H1 (cell line): ENCODE measurements around the gene EXTL1. TPM values are rescaled to one million over a fixed set of nuclear protein-coding genes. Genes with fewer than 3 reads are reported as not detected.

Source experiments
- BACH1 ChIP-seq: IDR thresholded peaks from 2 replicates; pipeline ENCODE4 v1.6.1; 2012; ENCODE audit warnings: low read length, improper control_type of control experiment
- BRCA1 ChIP-seq: IDR thresholded peaks from 2 replicates; pipeline ENCODE4 v1.6.1; 2012; ENCODE audit warnings: low read depth, low read length, improper control_type of control experiment
- CTBP2 ChIP-seq: IDR thresholded peaks from 2 replicates; pipeline ENCODE4 v1.7.0; 2011; ENCODE audit warnings: borderline replicate concordance, mild to moderate bottlenecking, moderate library complexity, mixed read lengths, low read length; ENCODE audit not compliant: insufficient read depth, insufficient read length
- EP300 ChIP-seq, 2 experiments: IDR thresholded peaks; 1 replicate in 1 of 2; 2 replicates in 1 of 2; pipeline ENCODE4 v1.6.1; 2011 to 2012; ENCODE audit warnings: low read depth in 2 of 2, low read length in 2 of 2, mild to moderate bottlenecking in 2 of 2, borderline replicate concordance in 1 of 2, inconsistent platforms in 1 of 2, moderate library complexity in 1 of 2
- EZH2 ChIP-seq: fragments of 200-600 bp; sonication (generic); IDR thresholded peaks from 2 replicates; pipeline ENCODE4 v1.7.1; 2012; ENCODE audit warnings: low read depth, mild to moderate bottlenecking, moderate library complexity, low read length, inconsistent platforms; ENCODE audit not compliant: severe bottlenecking
- GABPA ChIP-seq: IDR thresholded peaks from 2 replicates; pipeline ENCODE4 v1.6.1; 2011; ENCODE audit warnings: mild to moderate bottlenecking, low read length, moderate library complexity, borderline replicate concordance; ENCODE audit not compliant: insufficient read depth
- GTF2F1 ChIP-seq: IDR thresholded peaks from 2 replicates; pipeline ENCODE4 v1.6.1; 2012; ENCODE audit warnings: low read depth, low read length, improper control_type of control experiment, borderline replicate concordance
- HDAC2 ChIP-seq, 2 experiments: fragments of 300-600 bp in 1 of 2; sonication (generic) in 1 of 2; IDR thresholded peaks; 2 replicates each; pipeline ENCODE4 v1.6.1; 2011 to 2012; ENCODE audit warnings: low read depth in 2 of 2, low read length in 2 of 2, mild to moderate bottlenecking in 2 of 2, moderate library complexity in 2 of 2, borderline replicate concordance in 1 of 2, inconsistent platforms in 1 of 2
- MAFK ChIP-seq: IDR thresholded peaks from 2 replicates; pipeline ENCODE4 v1.6.1; 2012; ENCODE audit warnings: low read depth, mild to moderate bottlenecking, improper control_type of control experiment, low read length
- POLR2A ChIP-seq, 2 experiments: IDR thresholded peaks; 1 replicate in 1 of 2; 2 replicates in 1 of 2; pipeline ENCODE4 v1.6.1; 2011; ENCODE audit warnings: low read depth in 2 of 2, low read length in 2 of 2, mild to moderate bottlenecking in 2 of 2; ENCODE audit errors: control extremely low read depth in 1 of 2
- POLR2AphosphoS5 ChIP-seq: IDR thresholded peaks from 2 replicates; pipeline ENCODE4 v1.6.1; 2011; ENCODE audit warnings: low read depth, low read length
- POU5F1 ChIP-seq: IDR thresholded peaks from 2 replicates; pipeline ENCODE4 v1.6.1; 2011; ENCODE audit warnings: low read depth, mild to moderate bottlenecking, low read length, moderate library complexity
- RXRA ChIP-seq: IDR thresholded peaks from 2 replicates; pipeline ENCODE4 v1.6.1; 2011; ENCODE audit warnings: low read depth, mild to moderate bottlenecking, low read length, moderate library complexity; ENCODE audit not compliant: insufficient read depth
- SAP30 ChIP-seq: fragments of 300-600 bp; sonication (generic); IDR thresholded peaks from 2 replicates; pipeline ENCODE4 v1.7.1; 2012; ENCODE audit warnings: low read length, moderate library complexity, mild to moderate bottlenecking, inconsistent platforms; ENCODE audit not compliant: insufficient read depth, insufficient replicate concordance
- SIN3A ChIP-seq, 2 experiments: IDR thresholded peaks in 1 of 2; conservative IDR thresholded peaks in 1 of 2; 2 replicates each; pipeline ENCODE4 v1.6.1; 2011 to 2012; ENCODE audit warnings: low read length in 2 of 2, improper control_type of control experiment in 1 of 2, low read depth in 1 of 2, mild to moderate bottlenecking in 1 of 2
- SIRT6 ChIP-seq: IDR thresholded peaks from one replicate; pipeline ENCODE4 v1.7.1; 2012; ENCODE audit warnings: low read length, inconsistent platforms
- SP4 ChIP-seq: IDR thresholded peaks from 2 replicates; pipeline ENCODE4 v1.6.1; 2012; ENCODE audit warnings: low read length, inconsistent platforms
- SUZ12 ChIP-seq: fragments of 200-600 bp; sonication (generic); IDR thresholded peaks from 2 replicates; pipeline ENCODE4 v1.6.1; 2012; ENCODE audit warnings: mild to moderate bottlenecking, inconsistent platforms, low read length, moderate library complexity, mixed read lengths
- ZNF274 ChIP-seq: IDR thresholded peaks from 2 replicates; pipeline ENCODE4 v1.7.0; 2012; ENCODE audit warnings: low read length, borderline replicate concordance; ENCODE audit errors: extremely low read depth
- polyA plus RNA-seq, 7 experiments: library from polyadenylated mRNA; depleted of rRNA in 3 of 7; stranded (reverse) in 5 of 7; unstranded in 2 of 7; fragments of >200 nt in 5 of 7; fragments of 200-250 nt in 2 of 7; gene quantifications; 1 replicate in 5 of 7; 2 replicates in 1 of 7; 4 replicates in 1 of 7; pipeline versions ENCODE4 v1.2.1 to v1.2.3, GENCODE V29; 2011 to 2013; ENCODE audit warnings: missing spikeins in 2 of 7, mixed read lengths in 2 of 7
- total RNA-seq: library from RNA; stranded (reverse); fragmentation: NEBNext Ultra II Directional; extraction: Animal tissue kit (Norgen Biotek cat#: 25700); gene quantifications from 2 replicates; pipeline ENCODE4 v1.2.1, GENCODE V29; 2021
- TF ChIP-seq, protein P1 (sequence below): IDR thresholded peaks from 2 replicates; pipeline ENCODE4 v1.6.1; 2012; ENCODE audit warnings: inconsistent platforms
- TF ChIP-seq, protein P2 (sequence below): IDR thresholded peaks from 2 replicates; pipeline ENCODE4 v1.6.1; 2011; ENCODE audit warnings: low read depth, mild to moderate bottlenecking, low read length; ENCODE audit not compliant: insufficient read depth

EXTL1 gene
- total and polyA plus RNA-seq, 2 of the 8 experiments (the other 6 are each of a cell fraction or from before 2014, with no cell fraction given) = 0.89 to 1.2 TPM

DNA sequence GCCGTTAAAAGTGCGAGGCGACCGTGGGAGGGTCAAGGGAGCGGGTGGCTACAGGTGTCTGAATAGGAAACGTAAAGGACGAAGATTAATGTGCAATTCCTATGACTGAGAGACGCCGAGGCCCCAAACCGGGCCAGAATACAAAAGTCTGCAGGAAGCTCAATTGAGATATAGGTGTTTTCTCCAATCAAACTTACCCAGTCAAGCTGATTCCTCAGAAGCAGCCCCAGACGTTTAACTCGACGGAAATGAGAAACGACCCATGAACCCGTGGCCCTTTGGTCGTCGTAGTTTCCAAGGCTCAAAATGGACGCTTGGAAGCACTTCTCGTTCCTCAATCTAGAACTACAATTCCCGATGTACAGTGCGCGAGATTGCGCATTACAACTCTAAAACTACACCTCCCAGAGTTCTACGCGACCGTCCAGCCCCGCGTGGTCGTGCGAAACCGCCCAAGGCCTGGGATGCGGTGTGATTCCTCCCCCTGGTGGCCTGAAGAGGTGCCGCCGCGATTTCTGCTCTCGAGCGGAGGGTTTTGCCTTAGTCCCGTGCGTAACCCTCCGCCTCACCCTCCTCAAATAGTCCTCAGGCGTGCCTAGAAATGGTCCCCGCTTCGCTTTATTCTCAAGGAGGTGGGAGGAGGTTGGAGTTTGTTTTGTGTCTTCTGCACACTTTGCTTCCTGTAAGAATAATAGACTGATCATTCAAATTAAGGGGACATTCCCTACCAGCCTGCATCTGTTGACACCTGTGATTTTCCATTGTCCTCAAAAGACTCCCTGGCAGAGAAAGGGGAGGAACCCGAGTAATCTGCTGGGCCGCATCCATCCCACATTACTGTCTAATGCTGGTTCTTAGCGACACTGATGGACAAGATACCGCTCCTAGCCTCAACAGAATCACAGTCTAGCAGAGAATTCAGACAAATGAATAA lies 23.5 kb upstream of the EXTL1 start, which contains the start of gene PAFAH2 (continued):
- TF ChIP-seq, protein P1, sequence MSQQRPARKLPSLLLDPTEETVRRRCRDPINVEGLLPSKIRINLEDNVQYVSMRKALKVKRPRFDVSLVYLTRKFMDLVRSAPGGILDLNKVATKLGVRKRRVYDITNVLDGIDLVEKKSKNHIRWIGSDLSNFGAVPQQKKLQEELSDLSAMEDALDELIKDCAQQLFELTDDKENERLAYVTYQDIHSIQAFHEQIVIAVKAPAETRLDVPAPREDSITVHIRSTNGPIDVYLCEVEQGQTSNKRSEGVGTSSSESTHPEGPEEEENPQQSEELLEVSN = peak; percentile 48
- TF ChIP-seq POU5F1 = 0 out of 2 replicates have a peak, but pooled peaks have one; percentile 16
- TF ChIP-seq BACH1 = peak; percentile 74
- no peak for TF ChIP-seq SUZ12
- TF ChIP-seq GTF2F1 = no peak
- peak; percentile 61; the same call in 1 of the 2 replicates for TF ChIP-seq SP4
- TF ChIP-seq, protein P2, sequence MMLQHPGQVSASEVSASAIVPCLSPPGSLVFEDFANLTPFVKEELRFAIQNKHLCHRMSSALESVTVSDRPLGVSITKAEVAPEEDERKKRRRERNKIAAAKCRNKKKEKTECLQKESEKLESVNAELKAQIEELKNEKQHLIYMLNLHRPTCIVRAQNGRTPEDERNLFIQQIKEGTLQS = peak; percentile 89
- TF ChIP-seq CTBP2 = peak; percentile 53
- TF ChIP-seq MAFK = no peak
- TF ChIP-seq SAP30 = no peak
- TF ChIP-seq POLR2AphosphoS5 = no peak; the same call in 1 of the 2 replicates
- TF ChIP-seq POLR2A (IDR thresholded peaks at IDR 0.05; ENCODE audit: control extremely low read depth in 1 of 2, low read depth in 2 of 2, low read length in 2 of 2) = no peak; a peak in 1 of 3 replicates
- peak; percentile 51; the same call in 1 of the 2 replicates for TF ChIP-seq BRCA1
- TF ChIP-seq SIN3A (conservative IDR thresholded peaks at IDR 0.05 in 1 of 2, IDR thresholded peaks at IDR 0.05 in 1 of 2; ENCODE audit: low read depth in 1 of 2, low read length in 2 of 2) = peak; percentile 79 to 95; a peak in 3 of 4 replicates
- no peak for TF ChIP-seq HDAC2 (IDR thresholded peaks at IDR 0.05; ENCODE audit: borderline replicate concordance in 1 of 2, low read depth in 2 of 2, low read length in 2 of 2)
- peak; percentile 83; the same call in 1 of the 2 replicates for TF ChIP-seq RXRA
- TF ChIP-seq GABPA = peak; percentile 67; the same call in 1 of the 2 replicates
- no peak for TF ChIP-seq ZNF274
- TF ChIP-seq EP300 (IDR thresholded peaks at IDR 0.05; ENCODE audit: borderline replicate concordance in 1 of 2, low read depth in 2 of 2, low read length in 2 of 2) = peak in 1 of 2 experiments; percentile 92; a peak in 1 of 3 replicates
- TF ChIP-seq EZH2 = no peak
- no peak for TF ChIP-seq SIRT6
